HepG2 (cell line): ENCODE data around the gene BPI. TPM values are rescaled to one million over a fixed set of nuclear protein-coding genes. Genes with fewer than 3 reads are reported as not detected.

ENCODE experiments used
- ATAC-seq: fragments of 200-7000 bp; cut with Tn5 transposase; 3 replicates; pipeline ENCODE4 v1.9.1; 2020; ENCODE audit warnings: mild to moderate bottlenecking, moderate library complexity
- BruUV-seq: library from RNA; stranded (reverse); fragments of 400-500 nt; replicated peaks from 2 replicates; lab custom pipeline; 2021; lab: Mats Ljungman, UMichigan
- CTCF ChIA-PET: fragments of 300-600 bp; formaldehyde crosslinking; extraction: SDS; loops from one replicate; lab custom pipeline; 2021; ENCODE audit warnings: low total read pairs, inconsistent platforms, low intra/inter-chr PET ratio; lab: Yijun Ruan, JAX
- POLR2A ChIA-PET: fragments of 350-600 bp; sonication (Branson Sonifier 250); formaldehyde crosslinking; loops from one replicate; lab custom pipeline; 2020; ENCODE audit warnings: antibody characterized with exemption, inconsistent platforms; lab: Yijun Ruan, JAX
- DNase-seq: peaks from one replicate; pipeline ENCODE4 v3.0.0-alpha.2; 2015; ENCODE audit warnings: low spot score
- FAIRE-seq: peaks from 3 replicates; lab custom pipeline; 2011; peaks lifted over from hg19 to GRCh38; lab: Jason Lieb, UNC
- H2AFZ ChIP-seq: one replicate; pipeline ENCODE4 v1.6.1; 2011; ENCODE audit warnings: low read length, inconsistent platforms
- H3K27ac ChIP-seq: fragments of 300-600 bp; 3 replicates; pipeline ENCODE4 v1.8.0; 2011; ENCODE audit warnings: mixed run types, mild to moderate bottlenecking, mixed read lengths, low read length, inconsistent platforms; ENCODE audit not compliant: insufficient read depth; ENCODE audit errors: extremely low read length
- H3K27me3 ChIP-seq, 2 experiments: fragments of 200-600 bp in 1 of 2; 2 replicates in 1 of 2; 3 replicates in 1 of 2; pipeline versions ENCODE4 v1.6.0 to v1.8.0; 2011; ENCODE audit warnings: low read length in 2 of 2, mild to moderate bottlenecking in 2 of 2, moderate library complexity in 2 of 2, inconsistent platforms in 1 of 2; ENCODE audit not compliant: insufficient read depth in 2 of 2, control insufficient read depth in 1 of 2
- H3K36me3 ChIP-seq, 2 experiments: fragments of 200-600 bp in 1 of 2; replicated peaks in 1 of 2; 2 replicates in 1 of 2; 3 replicates in 1 of 2; pipeline versions ENCODE4 v1.5.1 to v1.8.0; 2011; ENCODE audit warnings: low read length in 2 of 2, inconsistent platforms in 1 of 2; ENCODE audit not compliant: insufficient read depth in 2 of 2, control insufficient read depth in 1 of 2
- H3K4me1 ChIP-seq: 2 replicates; pipeline ENCODE4 v1.5.1; 2012; ENCODE audit warnings: low read length, inconsistent platforms; ENCODE audit not compliant: insufficient read depth
- H3K4me2 ChIP-seq: 2 replicates; pipeline ENCODE4 v1.6.0; 2011; ENCODE audit warnings: low read depth, low read length, inconsistent platforms
- H3K4me3 ChIP-seq, 3 experiments: fragments of 200-600 bp in 1 of 3; sonication (generic), shearing (Covaris generic) in 1 of 3; replicated peaks in 1 of 3; 2 replicates each; pipeline ENCODE4 v1.5.1; 2011 to 2016; ENCODE audit warnings: low read length in 3 of 3, inconsistent platforms in 2 of 3, low read depth in 2 of 3, mild to moderate bottlenecking in 2 of 3, control low read depth in 1 of 3, mixed read lengths in 1 of 3; ENCODE audit not compliant: insufficient read depth in 1 of 3
- H3K79me2 ChIP-seq: one replicate; pipeline ENCODE4 v1.6.1; 2011; ENCODE audit warnings: low read length, inconsistent platforms; ENCODE audit not compliant: insufficient read depth
- H3K9ac ChIP-seq: 2 replicates; pipeline ENCODE4 v1.6.0; 2011; ENCODE audit warnings: mild to moderate bottlenecking, low read depth, low read length, inconsistent platforms; ENCODE audit not compliant: insufficient read depth
- H3K9me3 ChIP-seq: 2 replicates; pipeline ENCODE4 v1.5.1; 2012; ENCODE audit warnings: mild to moderate bottlenecking, low read length
- H4K20me1 ChIP-seq: 2 replicates; pipeline ENCODE4 v1.6.0; 2011; ENCODE audit warnings: inconsistent platforms, mild to moderate bottlenecking, low read length, moderate library complexity; ENCODE audit not compliant: insufficient read depth
- CENPBD1 ChIP-seq: sonication (generic); formaldehyde crosslinking; IDR thresholded peaks from 2 replicates; pipeline ENCODE4 v1.8.0; 2022; ENCODE audit warnings: missing genetic modification reagents, low read depth, mild to moderate bottlenecking, borderline replicate concordance
- DPF2 ChIP-seq: sonication (generic); formaldehyde crosslinking; IDR thresholded peaks from 2 replicates; pipeline ENCODE4 v1.4.0; 2020; ENCODE audit warnings: mild to moderate bottlenecking, low read depth, missing genetic modification reagents, borderline replicate concordance
- GMEB1 ChIP-seq: sonication (generic); formaldehyde crosslinking; IDR thresholded peaks from 2 replicates; pipeline ENCODE4 v1.5.1; 2020; ENCODE audit warnings: missing genetic modification reagents, mild to moderate bottlenecking, borderline replicate concordance
- NPAS2 ChIP-seq: sonication (generic); formaldehyde crosslinking; IDR thresholded peaks from 2 replicates; pipeline ENCODE4 v1.8.0; 2022; ENCODE audit warnings: mild to moderate bottlenecking, missing genetic modification reagents, borderline replicate concordance
- ZNF580 ChIP-seq: IDR thresholded peaks from 2 replicates; pipeline ENCODE4 v1.6.1; 2016; ENCODE audit warnings: low read depth, borderline replicate concordance
- ZUFSP ChIP-seq: sonication (generic); formaldehyde crosslinking; IDR thresholded peaks from 2 replicates; pipeline ENCODE4 v1.9.0; 2021; ENCODE audit warnings: missing genetic modification reagents, mild to moderate bottlenecking, borderline replicate concordance
- WGBS: methylation state at CpG from one replicate; pipeline ENCODE4 v1.1.6; 2017; ENCODE audit warnings: low lambda C conversion rate; 5-methylcytosine and 5-hydroxymethylcytosine counted together
- in situ Hi-C: cut with HindIII; loops from 2 replicates; pipeline ENCODE4 v1.10.0; 2017; ENCODE audit warnings: low pct_unique_long_range_greater_than_20kb; ENCODE audit not compliant: extremely low pct_ligation_motif_present
- intact Hi-C: fragments of 100-400 bp; cut with micrococcal nuclease; formaldehyde crosslinking; loops from one replicate; pipeline ENCODE4 v1.10.0; 2022; ENCODE audit not compliant: unreplicated experiment
- polyA plus RNA-seq, 8 experiments: library from polyadenylated mRNA; depleted of rRNA in 3 of 8; stranded (reverse) in 7 of 8; unstranded in 1 of 8; fragments of >200 nt; fragmentation: Illumina TruSeq in 4 of 8; extraction: Trizol in 4 of 8; gene quantifications; 2 replicates each; pipeline versions ENCODE4 v1.2.1 to v1.2.3, GENCODE V29; 2011 to 2016; ENCODE audit warnings: low read depth in 4 of 8, missing spikeins in 1 of 8, mixed read lengths in 1 of 8; ENCODE audit not compliant: insufficient read depth in 1 of 8
- total RNA-seq, 5 experiments: library from RNA; depleted of rRNA; stranded (reverse); fragments of >200 nt; fragmentation: Illumina TruSeq; extraction: Trizol; gene quantifications; 2 replicates each; pipeline ENCODE4 v1.2.3, GENCODE V29; 2016; ENCODE audit warnings: low read depth in 1 of 5

The BPI gene
- total and polyA plus RNA-seq, 2 of the 13 experiments (the other 11 are each of a cell fraction or from before 2014, with no cell fraction given), result not detected

- no peak for TF ChIP-seq ZUFSP (CRISPR knock-in tag)
- TF ChIP-seq ZNF580, result no peak
- no peak for TF ChIP-seq CENPBD1 (CRISPR knock-in tag)
- TF ChIP-seq DPF2 (CRISPR knock-in tag), result no peak
Measured at GRCh38 chr20:38277285-38277684, 26.7 kb upstream of the BPI start (continued).

- Histone ChIP-seq H3K27me3 (peaks cover 0 to 14% of the 10 kb centered on the region in 2 experiments; a peak in 2 of 5 replicates), H3K79me2 (no peaks in the 10 kb centered on the region), H3K4me3 (no peak overlapping the region), H2AFZ (no peak overlapping the region), H3K4me2 (no peak overlapping the region), H3K9ac (no peak overlapping the region), H3K27ac (no peak overlapping the region), H3K9me3 (no peaks in the 10 kb centered on the region), H3K4me1 (no peaks in the 10 kb centered on the region), H4K20me1 (no peaks in the 10 kb centered on the region), H3K36me3 (no peaks in the 10 kb centered on the region)
- ChIA-PET CTCF (no interaction called here), POLR2A (no interaction called here)
- no peak for TF ChIP-seq NPAS2 (CRISPR knock-in tag)
- no peak for TF ChIP-seq GMEB1 (CRISPR knock-in tag)
- DNase-seq (no peak), ATAC-seq (no peak), FAIRE-seq (no peak)
- in situ Hi-C loops (no loop called here), intact Hi-C loops (loop anchor here (5.0 kb wide), 1 partner anchor 185 kb away; no protein-coding TSS in a partner anchor)
- WGBS, result 12% methylated on average over 2 of the region's 2 CpGs
- no TSS peak for BruUV-seq
Measured at GRCh38 chr20:38277691-38278090, 26.3 kb upstream of the BPI start.
